Neural crest cell (in vitro differentiated cells): Measurements from ENCODE around the gene RGL2. TPM values are rescaled to one million over a fixed set of nuclear protein-coding genes. Genes with fewer than 3 reads are reported as not detected.

Experiments
- DNase-seq: peaks from one replicate; pipeline ENCODE4 v3.0.0; 2021; ENCODE audit warnings: low read depth, mixed read lengths, low spot score
- H3K27ac Mint-ChIP-seq: one replicate; pipeline ENCODE4 v1.8.0; 2021; ENCODE audit warnings: mild to moderate bottlenecking, mixed read lengths; ENCODE audit not compliant: unreplicated experiment
- H3K27me3 Mint-ChIP-seq: 2 replicates; pipeline ENCODE4 v1.8.0; 2021; ENCODE audit warnings: low read depth, mild to moderate bottlenecking, mixed read lengths
- H3K36me3 Mint-ChIP-seq: 2 replicates; pipeline ENCODE4 v1.8.0; 2021; ENCODE audit warnings: low read depth, mild to moderate bottlenecking, mixed read lengths
- H3K4me1 Mint-ChIP-seq: 2 replicates; pipeline ENCODE4 v1.8.0; 2021; ENCODE audit warnings: mixed read lengths
- H3K4me3 Mint-ChIP-seq: one replicate; pipeline ENCODE4 v1.8.0; 2021; ENCODE audit warnings: mild to moderate bottlenecking, mixed read lengths
- H3K9me3 Mint-ChIP-seq: 2 replicates; pipeline ENCODE4 v1.8.0; 2021; ENCODE audit warnings: mixed read lengths
- total RNA-seq: library from RNA; stranded (reverse); gene quantifications from 2 replicates; pipeline ENCODE4 v1.2.1, GENCODE V29; 2021
- TF ChIP-seq, protein P1 (sequence below): fragments of 200-600 bp; sonication (generic); conservative IDR thresholded peaks from 2 replicates; pipeline ENCODE4 v1.5.0; 2021; ENCODE audit warnings: antibody characterized with exemption, mild to moderate bottlenecking

RGL2 gene
- total RNA-seq, 1 donor from 2014 or later = 56.0 TPM

DNA sequence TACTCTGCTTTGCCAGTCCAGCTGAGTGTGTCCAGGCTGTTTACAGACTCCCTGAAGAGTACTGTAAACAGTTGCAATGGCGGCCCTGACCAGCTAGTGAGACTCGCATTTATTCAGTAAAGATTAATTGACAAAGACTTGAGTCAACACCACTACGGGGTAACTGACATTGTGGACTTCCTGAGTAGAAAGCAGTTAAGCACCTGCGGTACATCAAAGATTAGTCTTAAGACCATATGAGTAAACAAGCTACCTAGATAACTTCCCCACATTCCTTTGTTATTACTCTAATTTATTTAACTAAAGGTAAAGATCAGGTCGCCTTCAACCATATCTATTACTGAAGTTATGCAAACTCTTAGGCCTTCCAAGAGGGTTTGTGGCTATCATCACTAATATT lies 39.7 kb downstream of the RGL2 start:
- Mint-ChIP-seq H3K36me3 (peaks cover 14% of the 10 kb centered on the region), H3K4me3 (no peak overlapping the region), H3K27ac (no peak overlapping the region), H3K27me3 (no peaks in the 10 kb centered on the region), H3K9me3 (no peaks in the 10 kb centered on the region), H3K4me1 (no peaks in the 10 kb centered on the region)
- no peak for DNase-seq
- TF ChIP-seq, protein P1, sequence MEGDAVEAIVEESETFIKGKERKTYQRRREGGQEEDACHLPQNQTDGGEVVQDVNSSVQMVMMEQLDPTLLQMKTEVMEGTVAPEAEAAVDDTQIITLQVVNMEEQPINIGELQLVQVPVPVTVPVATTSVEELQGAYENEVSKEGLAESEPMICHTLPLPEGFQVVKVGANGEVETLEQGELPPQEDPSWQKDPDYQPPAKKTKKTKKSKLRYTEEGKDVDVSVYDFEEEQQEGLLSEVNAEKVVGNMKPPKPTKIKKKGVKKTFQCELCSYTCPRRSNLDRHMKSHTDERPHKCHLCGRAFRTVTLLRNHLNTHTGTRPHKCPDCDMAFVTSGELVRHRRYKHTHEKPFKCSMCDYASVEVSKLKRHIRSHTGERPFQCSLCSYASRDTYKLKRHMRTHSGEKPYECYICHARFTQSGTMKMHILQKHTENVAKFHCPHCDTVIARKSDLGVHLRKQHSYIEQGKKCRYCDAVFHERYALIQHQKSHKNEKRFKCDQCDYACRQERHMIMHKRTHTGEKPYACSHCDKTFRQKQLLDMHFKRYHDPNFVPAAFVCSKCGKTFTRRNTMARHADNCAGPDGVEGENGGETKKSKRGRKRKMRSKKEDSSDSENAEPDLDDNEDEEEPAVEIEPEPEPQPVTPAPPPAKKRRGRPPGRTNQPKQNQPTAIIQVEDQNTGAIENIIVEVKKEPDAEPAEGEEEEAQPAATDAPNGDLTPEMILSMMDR = no peak

DNA sequence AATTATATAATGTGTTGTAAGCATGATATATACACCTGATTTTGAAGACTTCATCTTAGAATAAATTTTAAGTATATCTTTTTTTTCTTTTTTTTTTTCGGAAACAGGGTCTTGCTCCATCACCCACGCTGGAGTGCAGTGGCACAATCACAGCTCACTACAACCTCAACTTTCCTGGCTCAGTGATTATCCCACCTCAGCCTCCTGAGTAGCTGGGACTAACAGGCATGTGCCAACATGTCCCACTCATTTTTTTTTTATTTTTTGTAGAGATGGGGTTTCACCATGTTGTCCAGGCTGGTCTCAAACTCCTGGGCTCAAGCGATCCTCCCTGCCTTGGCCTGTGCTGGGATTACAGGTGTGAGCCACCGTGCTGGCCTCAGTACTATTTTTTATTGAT lies 44.2 kb downstream of the RGL2 start:
- no peaks in the 10 kb centered on the region for H3K9me3 Mint-ChIP-seq
- peaks cover 10% of the 10 kb centered on the region for H3K36me3 Mint-ChIP-seq
- TF ChIP-seq, protein P1 = no peak
- peaks cover 16% of the 10 kb centered on the region for H3K4me1 Mint-ChIP-seq
- H3K4me3 Mint-ChIP-seq = no peak overlapping the region
- DNase-seq = no peak
- no peaks in the 10 kb centered on the region for H3K27me3 Mint-ChIP-seq
- H3K27ac Mint-ChIP-seq = no peak overlapping the region

DNA sequence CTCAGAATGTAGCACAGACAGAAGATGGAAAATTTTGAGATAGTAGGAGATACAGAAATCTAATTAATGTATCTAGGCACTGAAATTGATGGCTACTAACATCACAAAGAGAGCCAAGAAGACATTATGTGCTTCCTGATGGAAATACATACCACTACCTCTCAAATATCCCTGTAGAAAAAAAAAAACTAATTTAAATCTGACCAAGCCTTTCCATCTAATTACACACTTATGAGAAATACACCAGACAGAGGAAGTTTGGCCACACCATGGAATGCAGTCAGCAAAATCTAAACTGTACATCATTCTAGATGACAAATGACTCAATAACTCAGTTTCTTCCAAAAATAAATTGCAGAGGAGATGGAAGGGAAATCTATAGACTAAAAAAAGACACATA lies 46.0 kb downstream of the RGL2 start:
- Mint-ChIP-seq H3K36me3 (peaks cover 10% of the 10 kb centered on the region), H3K27me3 (no peaks in the 10 kb centered on the region), H3K4me3 (no peak overlapping the region), H3K9me3 (no peaks in the 10 kb centered on the region), H3K4me1 (peaks cover 34% of the 10 kb centered on the region), H3K27ac (no peak overlapping the region)
- DNase-seq = no peak
- TF ChIP-seq, protein P1 = no peak

DNA sequence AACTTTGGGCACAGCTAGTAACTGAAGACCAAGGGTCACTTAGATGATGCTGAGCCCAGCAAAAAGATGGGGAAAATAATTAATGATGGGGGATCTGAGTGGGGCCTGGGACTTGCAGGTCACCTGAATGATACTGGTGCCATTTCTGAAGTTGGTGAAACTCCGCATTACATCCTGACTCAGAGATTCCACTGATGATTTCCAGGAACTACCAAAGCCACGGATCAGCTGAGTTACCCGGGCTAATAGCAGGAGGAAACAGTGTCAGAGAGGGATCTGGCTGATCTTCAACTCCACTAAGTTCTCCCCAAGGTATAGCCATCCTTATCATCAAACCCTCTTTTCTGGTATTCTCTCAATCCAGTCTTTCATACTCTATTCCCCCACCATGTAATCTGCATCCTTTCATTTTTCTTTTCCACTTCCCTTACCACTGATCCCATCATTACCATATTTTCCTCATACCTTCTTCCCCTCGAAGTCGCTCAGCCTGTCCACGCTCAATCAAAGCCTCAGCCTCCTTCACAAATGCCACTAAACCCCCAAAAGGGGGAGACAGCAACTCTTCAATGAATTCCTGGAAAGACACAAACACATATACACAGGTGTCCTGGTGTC lies 47.2 kb downstream of the RGL2 start:
- TF ChIP-seq, protein P1 = no peak
- H3K4me3 Mint-ChIP-seq = peak overlapping the region; percentile 65
- no peak for DNase-seq
- H3K27ac Mint-ChIP-seq = no peak overlapping the region
- H3K9me3 Mint-ChIP-seq = no peaks in the 10 kb centered on the region
- peaks cover 10% of the 10 kb centered on the region for H3K36me3 Mint-ChIP-seq
- H3K4me1 Mint-ChIP-seq = peaks cover 34% of the 10 kb centered on the region
- peaks cover 3% of the 10 kb centered on the region for H3K27me3 Mint-ChIP-seq

DNA sequence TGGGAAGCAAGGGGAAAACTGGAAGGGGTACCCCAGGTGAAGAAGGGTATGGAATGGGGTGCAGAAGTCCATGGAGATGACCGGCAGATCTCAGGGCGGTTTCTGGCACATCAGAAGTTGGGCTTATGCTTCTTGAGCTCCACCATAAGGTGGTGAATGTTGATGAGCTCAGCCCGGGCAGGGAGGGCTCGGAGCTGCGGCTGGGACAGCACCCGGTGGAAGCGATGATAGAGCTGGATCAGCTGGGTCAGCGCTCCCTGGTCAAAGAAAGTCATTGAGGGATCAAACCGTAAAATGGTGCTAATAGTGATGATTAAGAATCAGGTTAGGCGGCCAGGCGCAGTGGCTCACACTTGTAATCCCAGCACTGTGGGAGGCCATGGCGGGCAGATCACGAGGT lies 48.0 kb downstream of the RGL2 start:
- H3K9me3 Mint-ChIP-seq = no peaks in the 10 kb centered on the region
- H3K27me3 Mint-ChIP-seq = peaks cover 4% of the 10 kb centered on the region
- DNase-seq = no peak
- H3K4me1 Mint-ChIP-seq = peaks cover 34% of the 10 kb centered on the region
- TF ChIP-seq, protein P1 = no peak
- peak overlapping the region; percentile 87 for H3K4me3 Mint-ChIP-seq
- peaks cover 8% of the 10 kb centered on the region for H3K36me3 Mint-ChIP-seq
- no peak overlapping the region for H3K27ac Mint-ChIP-seq
